GM21423 (cell line): ENCODE data around the gene PAX5.
A peak's percentile ranks its signal among the peaks of the same experiment; 100 is the strongest.

Source experiments
- ATAC-seq: cut with Tn5 transposase; IDR thresholded peaks from one replicate; pipeline ENCODE4 v1.9.1; 2021; ENCODE audit warnings: mild to moderate bottlenecking, moderate library complexity; ENCODE audit not compliant: unreplicated experiment

The PAX5 gene

GRCh38 chr9:36865731-36866635 lies 168.1 kb downstream of the PAX5 start:
- no peak for ATAC-seq

- ATAC-seq: no peak
Measured at GRCh38 chr9:36864491-36865410, 169.3 kb downstream of the PAX5 start.

GRCh38 chr9:36862206-36863145 lies 171.6 kb downstream of the PAX5 start:
- ATAC-seq: no peak

GRCh38 chr9:36861528-36862205 lies 172.4 kb downstream of the PAX5 start:
- ATAC-seq: no peak

GRCh38 chr9:36858805-36859375 lies 175.2 kb downstream of the PAX5 start:
- ATAC-seq: no peak

GRCh38 chr9:36855448-36856315 lies 178.4 kb downstream of the PAX5 start:
- ATAC-seq: peak; percentile 75

GRCh38 chr9:36854751-36855150 lies 179.3 kb downstream of the PAX5 start:
- no peak for ATAC-seq

GRCh38 chr9:36854034-36854433 lies 180.0 kb downstream of the PAX5 start:
- ATAC-seq: no peak

GRCh38 chr9:36853233-36853632 lies 180.8 kb downstream of the PAX5 start:
- no peak for ATAC-seq

- ATAC-seq: no peak
Measured at GRCh38 chr9:36849943-36850342, 184.1 kb downstream of the PAX5 start.

GRCh38 chr9:36848946-36849345 lies 185.1 kb downstream of the PAX5 start:
- no peak for ATAC-seq

- no peak for ATAC-seq
Measured at GRCh38 chr9:36847781-36848673, 186.0 kb downstream of the PAX5 start.

GRCh38 chr9:36846621-36847020 lies 187.4 kb downstream of the PAX5 start:
- ATAC-seq: no peak

- ATAC-seq: no peak
Measured at GRCh38 chr9:36845844-36846243, 188.2 kb downstream of the PAX5 start.

GRCh38 chr9:36844961-36845360 lies 189.1 kb downstream of the PAX5 start:
- no peak for ATAC-seq

GRCh38 chr9:36843964-36844363 lies 190.1 kb downstream of the PAX5 start:
- no peak for ATAC-seq
